Measurements from ENCODE around the gene PC. TPM values are rescaled to one million over a fixed set of nuclear protein-coding genes. Genes with fewer than 3 reads are reported as not detected.

The PC gene
- total RNA-seq, 5 donors from 2014 or later (not counting 1 experiment from before 2014, with no cell fraction given) = 6.2 to 10.0 (median 7.4) TPM

GRCh38 chr11:66869567-66869870 is 88.7 kb downstream of the PC start:
- POLR2A ChIA-PET = no interaction called here
- CTCF ChIA-PET = no interaction called here
- no peaks in the 10 kb centered on the region for H3K27me3 ChIP-seq (replicated peaks in 1 of 2; ENCODE audit: control insufficient read depth in 2 of 2, extremely low read depth in 1 of 2, insufficient read depth in 2 of 2, low read length in 1 of 2)

GRCh38 chr11:66868726-66869566 is 89.2 kb downstream of the PC start:
- POLR2A ChIA-PET = no interaction called here
- peaks cover 0 to 9% of the 10 kb centered on the region in 2 experiments for H3K4me1 ChIP-seq (ENCODE audit: control insufficient read depth in 1 of 2, extremely low read depth in 1 of 2, insufficient read depth in 2 of 2, low read length in 2 of 2)

More at GRCh38 chr11:66869567-66869870, 88.7 kb downstream of the PC start:
- H3K4me1 ChIP-seq (ENCODE audit: control insufficient read depth in 1 of 2, extremely low read depth in 1 of 2, insufficient read depth in 2 of 2, low read length in 2 of 2) = peaks cover 0 to 9% of the 10 kb centered on the region in 2 experiments
- no peaks in the 10 kb centered on the region for H3K36me3 ChIP-seq (ENCODE audit: control insufficient read depth in 2 of 2, extremely low read depth in 1 of 2, insufficient read depth in 1 of 2, low read length in 1 of 2)
- no peak overlapping the region for H3K27ac ChIP-seq (ENCODE audit: low read length)
- H3K36me3 Mint-ChIP-seq = no peaks in the 10 kb centered on the region
- ATAC-seq (replicated peaks in 1 of 4) (no peak), DNase-seq (no peak)
- no peaks in the 10 kb centered on the region for H3K9me3 Mint-ChIP-seq
- peaks cover 7 to 13% (median 7%) of the 10 kb centered on the region in 3 donors for H3K4me1 Mint-ChIP-seq
- WGBS (ENCODE audit: insufficient coverage) = 98% methylated on average over 7 of the region's 9 CpGs
- H3K27ac Mint-ChIP-seq = no peak overlapping the region
- no peaks in the 10 kb centered on the region for H3K9me3 ChIP-seq
- H3K4me3 Mint-ChIP-seq = no peak overlapping the region
- no peaks in the 10 kb centered on the region for H3K27me3 Mint-ChIP-seq
- no peak overlapping the region for H3K4me3 ChIP-seq (ENCODE audit: control insufficient read depth in 1 of 2, extremely low read depth in 1 of 2, low read length in 1 of 2)

GRCh38 chr11:66868082-66868725 is 90.0 kb downstream of the PC start:
- no peak overlapping the region for H3K27ac ChIP-seq (ENCODE audit: low read length)
- H3K4me1 ChIP-seq (ENCODE audit: control insufficient read depth in 1 of 2, extremely low read depth in 1 of 2, insufficient read depth in 2 of 2, low read length in 2 of 2) = peaks cover 0 to 9% of the 10 kb centered on the region in 2 experiments
- peak in 1 of 4 experiments; percentile 4 for ATAC-seq (replicated peaks in 1 of 4)
- CTCF ChIA-PET = no interaction called here
- Mint-ChIP-seq H3K4me1 (peaks cover 7 to 13% (median 7%) of the 10 kb centered on the region in 3 donors), H3K36me3 (no peaks in the 10 kb centered on the region), H3K9me3 (no peaks in the 10 kb centered on the region), H3K27me3 (no peaks in the 10 kb centered on the region), H3K27ac (no peak overlapping the region), H3K4me3 (no peak overlapping the region)
- POLR2A ChIA-PET = no interaction called here
- no peak overlapping the region for H3K4me3 ChIP-seq (ENCODE audit: control insufficient read depth in 1 of 2, extremely low read depth in 1 of 2, low read length in 1 of 2)
- 87% methylated on average over 8 of the region's 13 CpGs for WGBS (ENCODE audit: insufficient coverage)
- no peaks in the 10 kb centered on the region for H3K9me3 ChIP-seq
- no peaks in the 10 kb centered on the region for H3K27me3 ChIP-seq (replicated peaks in 1 of 2; ENCODE audit: control insufficient read depth in 2 of 2, extremely low read depth in 1 of 2, insufficient read depth in 2 of 2, low read length in 1 of 2)
- H3K36me3 ChIP-seq (ENCODE audit: control insufficient read depth in 2 of 2, extremely low read depth in 1 of 2, insufficient read depth in 1 of 2, low read length in 1 of 2) = peaks cover 0 to 5% of the 10 kb centered on the region in 2 donors
- DNase-seq = no peak

More at GRCh38 chr11:66868726-66869566, 89.2 kb downstream of the PC start:
- Histone ChIP-seq H3K27ac (ENCODE audit: low read length) (no peak overlapping the region), H3K9me3 (no peaks in the 10 kb centered on the region), H3K27me3 (replicated peaks in 1 of 2; ENCODE audit: control insufficient read depth in 2 of 2, extremely low read depth in 1 of 2, insufficient read depth in 2 of 2, low read length in 1 of 2) (no peaks in the 10 kb centered on the region), H3K4me3 (ENCODE audit: control insufficient read depth in 1 of 2, extremely low read depth in 1 of 2, low read length in 1 of 2) (no peak overlapping the region), H3K36me3 (ENCODE audit: control insufficient read depth in 2 of 2, extremely low read depth in 1 of 2, insufficient read depth in 1 of 2, low read length in 1 of 2) (no peaks in the 10 kb centered on the region)
- Mint-ChIP-seq H3K4me3 (no peak overlapping the region), H3K4me1 (peaks cover 7 to 13% (median 7%) of the 10 kb centered on the region in 3 donors), H3K27ac (no peak overlapping the region), H3K9me3 (no peaks in the 10 kb centered on the region), H3K36me3 (no peaks in the 10 kb centered on the region), H3K27me3 (no peaks in the 10 kb centered on the region)
- CTCF ChIA-PET = no interaction called here
- ATAC-seq (replicated peaks in 1 of 4) = peak; percentile 98 to 99 (median 98)
- WGBS (ENCODE audit: insufficient coverage) = 30% methylated on average over 26 of the region's 27 CpGs
- peak; percentile 49 to 83 (median 71) for DNase-seq

GRCh38 chr11:66867425-66868040 is 90.7 kb downstream of the PC start:
- no peak for ATAC-seq (replicated peaks in 1 of 4)
- POLR2A ChIA-PET = no interaction called here

GRCh38 chr11:66866511-66866986 is 91.6 kb downstream of the PC start:
- no peaks in the 10 kb centered on the region for H3K9me3 ChIP-seq
- Mint-ChIP-seq H3K4me1 (peaks cover 7 to 13% (median 7%) of the 10 kb centered on the region in 3 donors), H3K27me3 (no peaks in the 10 kb centered on the region), H3K36me3 (no peaks in the 10 kb centered on the region), H3K27ac (no peak overlapping the region), H3K4me3 (no peak overlapping the region), H3K9me3 (no peaks in the 10 kb centered on the region)
- no peak overlapping the region for H3K4me3 ChIP-seq (ENCODE audit: control insufficient read depth in 1 of 2, extremely low read depth in 1 of 2, low read length in 1 of 2)
- DNase-seq (no peak), ATAC-seq (replicated peaks in 1 of 4) (no peak)
- H3K36me3 ChIP-seq (ENCODE audit: control insufficient read depth in 2 of 2, extremely low read depth in 1 of 2, insufficient read depth in 1 of 2, low read length in 1 of 2) = peaks cover 0 to 5% of the 10 kb centered on the region in 2 donors
- 88% methylated on average over 7 of the region's 7 CpGs for WGBS (ENCODE audit: insufficient coverage)
- H3K27ac ChIP-seq (ENCODE audit: low read length) = no peak overlapping the region
- H3K4me1 ChIP-seq (ENCODE audit: control insufficient read depth in 1 of 2, extremely low read depth in 1 of 2, insufficient read depth in 2 of 2, low read length in 2 of 2) = peaks cover 0 to 9% of the 10 kb centered on the region in 2 experiments
- POLR2A ChIA-PET = no interaction called here
- H3K27me3 ChIP-seq (replicated peaks in 1 of 2; ENCODE audit: control insufficient read depth in 2 of 2, extremely low read depth in 1 of 2, insufficient read depth in 2 of 2, low read length in 1 of 2) = no peaks in the 10 kb centered on the region
- CTCF ChIA-PET = no interaction called here

More at GRCh38 chr11:66867425-66868040, 90.7 kb downstream of the PC start:
- Histone ChIP-seq H3K27ac (ENCODE audit: low read length) (no peak overlapping the region), H3K4me3 (ENCODE audit: control insufficient read depth in 1 of 2, extremely low read depth in 1 of 2, low read length in 1 of 2) (no peak overlapping the region), H3K4me1 (ENCODE audit: control insufficient read depth in 1 of 2, extremely low read depth in 1 of 2, insufficient read depth in 2 of 2, low read length in 2 of 2) (peaks cover 0 to 9% of the 10 kb centered on the region in 2 experiments), H3K36me3 (ENCODE audit: control insufficient read depth in 2 of 2, extremely low read depth in 1 of 2, insufficient read depth in 1 of 2, low read length in 1 of 2) (peaks cover 0 to 5% of the 10 kb centered on the region in 2 donors), H3K9me3 (no peaks in the 10 kb centered on the region), H3K27me3 (replicated peaks in 1 of 2; ENCODE audit: control insufficient read depth in 2 of 2, extremely low read depth in 1 of 2, insufficient read depth in 2 of 2, low read length in 1 of 2) (no peaks in the 10 kb centered on the region)
- Mint-ChIP-seq H3K4me3 (no peak overlapping the region), H3K9me3 (no peaks in the 10 kb centered on the region), H3K4me1 (peaks cover 7 to 13% (median 7%) of the 10 kb centered on the region in 3 donors), H3K27ac (no peak overlapping the region), H3K36me3 (no peaks in the 10 kb centered on the region), H3K27me3 (no peaks in the 10 kb centered on the region)
- WGBS (ENCODE audit: insufficient coverage) = 87% methylated on average over 11 of the region's 14 CpGs
- no peak for DNase-seq
- CTCF ChIA-PET = no interaction called here

- 95% methylated on average over 22 of the region's 23 CpGs for WGBS (ENCODE audit: insufficient coverage)
- Histone ChIP-seq H3K9me3 (no peaks in the 10 kb centered on the region), H3K4me1 (ENCODE audit: control insufficient read depth in 1 of 2, extremely low read depth in 1 of 2, insufficient read depth in 2 of 2, low read length in 2 of 2) (peaks cover 0 to 9% of the 10 kb centered on the region in 2 experiments), H3K36me3 (ENCODE audit: control insufficient read depth in 2 of 2, extremely low read depth in 1 of 2, insufficient read depth in 1 of 2, low read length in 1 of 2) (peaks cover 0 to 5% of the 10 kb centered on the region in 2 donors), H3K27ac (ENCODE audit: low read length) (no peak overlapping the region), H3K27me3 (replicated peaks in 1 of 2; ENCODE audit: control insufficient read depth in 2 of 2, extremely low read depth in 1 of 2, insufficient read depth in 2 of 2, low read length in 1 of 2) (no peaks in the 10 kb centered on the region), H3K4me3 (ENCODE audit: control insufficient read depth in 1 of 2, extremely low read depth in 1 of 2, low read length in 1 of 2) (no peak overlapping the region)
- Mint-ChIP-seq H3K4me3 (no peak overlapping the region), H3K27ac (no peak overlapping the region), H3K27me3 (no peaks in the 10 kb centered on the region), H3K4me1 (peaks cover 7 to 13% (median 7%) of the 10 kb centered on the region in 3 donors), H3K9me3 (no peaks in the 10 kb centered on the region), H3K36me3 (no peaks in the 10 kb centered on the region)
- ATAC-seq (replicated peaks in 1 of 4) = no peak
- ChIA-PET CTCF (no interaction called here), POLR2A (no interaction called here)
- no peak for DNase-seq
Observed at GRCh38 chr11:66866007-66866406, 92.2 kb downstream of the PC start.
